Small intestine (tissue), 7 donors: Measurements from ENCODE around the gene PPOX. TPM values are rescaled to one million over a fixed set of nuclear protein-coding genes. Genes with fewer than 3 reads are reported as not detected.

Experiments used
- DNase-seq, 2 donors: peaks; one replicate each; pipeline versions ENCODE4 v3.0.0 to v3.0.0-alpha.2; 2013
- FAIRE-seq: peaks from 2 replicates; lab custom pipeline; 2012; peaks lifted over from hg19 to GRCh38; lab: Jason Lieb, UNC
- H3K27ac ChIP-seq, 3 donors: one replicate each; pipeline ENCODE4 v1.5.1; 2013; ENCODE audit warnings: low read length in 2 of 3, mild to moderate bottlenecking in 2 of 3, control low read depth in 1 of 3, inconsistent platforms in 1 of 3, low read depth in 1 of 3, moderate library complexity in 1 of 3
- H3K27me3 ChIP-seq, 3 donors: one replicate each; pipeline ENCODE4 v1.6.1; 2013; ENCODE audit warnings: low read length in 3 of 3, inconsistent platforms in 1 of 3; ENCODE audit not compliant: control insufficient read depth in 3 of 3, insufficient read depth in 3 of 3
- H3K36me3 ChIP-seq, 3 donors: one replicate each; pipeline ENCODE4 v1.6.1; 2013; ENCODE audit warnings: low read length in 3 of 3, inconsistent platforms in 1 of 3, low read depth in 1 of 3, mild to moderate bottlenecking in 1 of 3, moderate library complexity in 1 of 3; ENCODE audit not compliant: control insufficient read depth in 3 of 3, insufficient read depth in 2 of 3
- H3K4me1 ChIP-seq, 3 donors: one replicate each; pipeline ENCODE4 v1.6.1; 2013; ENCODE audit warnings: low read length in 2 of 3, inconsistent platforms in 1 of 3, low read depth in 1 of 3, mild to moderate bottlenecking in 1 of 3, moderate library complexity in 1 of 3; ENCODE audit not compliant: control insufficient read depth in 3 of 3, insufficient read depth in 2 of 3
- H3K4me3 ChIP-seq, 3 donors: one replicate each; pipeline ENCODE4 v1.5.1; 2013; ENCODE audit warnings: low read length in 3 of 3, control low read depth in 1 of 3, inconsistent platforms in 1 of 3, low read depth in 1 of 3, mild to moderate bottlenecking in 1 of 3, moderate library complexity in 1 of 3
- H3K9me3 ChIP-seq, 2 donors: one replicate each; pipeline ENCODE4 v1.6.1; 2013; ENCODE audit warnings: low read depth in 1 of 2, low read length in 1 of 2; ENCODE audit not compliant: control insufficient read depth in 2 of 2, insufficient read depth in 1 of 2
- WGBS, 3 donors: extraction: QIAGEN DNeasy Blood & Tissue Kit; methylation state at CpG; one replicate each; pipeline ENCODE4 v1.1.7; 2013; 5-methylcytosine and 5-hydroxymethylcytosine counted together
- polyA plus RNA-seq, 4 donors: library from polyadenylated mRNA; stranded (reverse) in 3 of 4; unstranded in 1 of 4; fragments of 200-250 nt in 3 of 4; fragments of 120-200 nt in 1 of 4; gene quantifications; one replicate each; pipeline versions ENCODE4 v1.2.1 to v1.2.3, GENCODE V29; 2013
- donor health status: healthy with polysubstance abuse.
- donor health status: control.
- donor health status: control.
- donor health status: Bipolar disorder and iron deficiency.
- donor health status: healthy.

Gene PPOX
- polyA plus RNA-seq, 4 donors = 12.6 to 51.9 (median 18.9) TPM

GRCh38 chr1:161193561-161194235 lies 27.5 kb downstream of the PPOX start:
- H3K27ac ChIP-seq = no peak overlapping the region
- H3K4me1 ChIP-seq = peaks cover 0 to 6% (median 3%) of the 10 kb centered on the region in 3 donors
- no peak for DNase-seq
- no peak overlapping the region for H3K4me3 ChIP-seq
- H3K27me3 ChIP-seq = peaks cover 0 to 4% (median 0%) of the 10 kb centered on the region in 3 donors
- no peak for FAIRE-seq
- no peaks in the 10 kb centered on the region for H3K9me3 ChIP-seq
- H3K36me3 ChIP-seq = peaks cover 0 to 13% (median 0%) of the 10 kb centered on the region in 3 donors
- WGBS, 3 donors = 79 to 92% (median 81%) methylated on average over 19 to 21 of the region's 21 CpGs

GRCh38 chr1:161195171-161195570 lies 28.9 kb downstream of the PPOX start:
- H3K4me3 ChIP-seq = no peak overlapping the region
- H3K9me3 ChIP-seq = no peaks in the 10 kb centered on the region
- peak overlapping the region in 1 of 3 donors; percentile 29 for H3K27ac ChIP-seq
- FAIRE-seq (no peak), DNase-seq (no peak)
- peaks cover 0 to 13% (median 0%) of the 10 kb centered on the region in 3 donors for H3K36me3 ChIP-seq
- 79 to 81% (median 80%) methylated on average over 4 of the region's 4 CpGs for WGBS, 3 donors
- peaks cover 0 to 16% (median 3%) of the 10 kb centered on the region in 3 donors for H3K4me1 ChIP-seq
- peaks cover 0 to 4% (median 0%) of the 10 kb centered on the region in 3 donors for H3K27me3 ChIP-seq

- DNase-seq = no peak
- no peak for FAIRE-seq
- Histone ChIP-seq H3K4me3 (no peak overlapping the region), H3K4me1 (peaks cover 0 to 25% (median 3%) of the 10 kb centered on the region in 3 donors), H3K27me3 (peaks cover 0 to 3% (median 0%) of the 10 kb centered on the region in 3 donors), H3K36me3 (peaks cover 0 to 10% (median 0%) of the 10 kb centered on the region in 3 donors), H3K27ac (peak overlapping the region in 2 of 3 donors; percentile 66 to 98), H3K9me3 (no peaks in the 10 kb centered on the region)
- 93 to 97% (median 95%) methylated on average over 7 of the region's 7 CpGs for WGBS, 3 donors
Measured at GRCh38 chr1:161196111-161196510, 29.9 kb downstream of the PPOX start.

- H3K4me3 ChIP-seq = peak overlapping the region in 1 of 3 donors; percentile 28
- peaks cover 0 to 5% (median 0%) of the 10 kb centered on the region in 3 donors for H3K36me3 ChIP-seq
- H3K27ac ChIP-seq = peak overlapping the region in 2 of 3 donors; percentile 66 to 98
- WGBS, 3 donors = 70 to 90% (median 86%) methylated on average over 27 of the region's 27 CpGs
- FAIRE-seq (no peak), DNase-seq (peak in 1 of 2 donors; percentile 28)
- H3K9me3 ChIP-seq = no peaks in the 10 kb centered on the region
- H3K27me3 ChIP-seq = no peaks in the 10 kb centered on the region
- H3K4me1 ChIP-seq = peaks cover 0 to 32% (median 7%) of the 10 kb centered on the region in 3 donors
Measured at GRCh38 chr1:161196521-161197451, 30.6 kb downstream of the PPOX start.

- DNase-seq = no peak
- Histone ChIP-seq H3K9me3 (no peaks in the 10 kb centered on the region), H3K4me3 (peak overlapping the region in 2 of 3 donors; percentile 7 to 28), H3K27me3 (no peaks in the 10 kb centered on the region), H3K4me1 (peaks cover 0 to 34% (median 7%) of the 10 kb centered on the region in 3 donors), H3K27ac (peak overlapping the region in 2 of 3 donors; percentile 66 to 98), H3K36me3 (peaks cover 0 to 2% (median 0%) of the 10 kb centered on the region in 3 donors)
- 57 to 84% (median 70%) methylated on average over 11 of the region's 11 CpGs for WGBS, 3 donors
- FAIRE-seq = no peak
Measured at GRCh38 chr1:161197560-161198193, 31.5 kb downstream of the PPOX start.

GRCh38 chr1:161198194-161198896 lies 32.1 kb downstream of the PPOX start:
- 22 to 45% (median 37%) methylated on average over 20 of the region's 20 CpGs for WGBS, 3 donors
- Histone ChIP-seq H3K4me3 (peak overlapping the region in 2 of 3 donors; percentile 7 to 28), H3K9me3 (no peaks in the 10 kb centered on the region), H3K27me3 (no peaks in the 10 kb centered on the region), H3K27ac (peak overlapping the region in 2 of 3 donors; percentile 38 to 98), H3K36me3 (peaks cover 0 to 4% (median 0%) of the 10 kb centered on the region in 3 donors), H3K4me1 (peaks cover 0 to 37% (median 10%) of the 10 kb centered on the region in 3 donors)
- DNase-seq (no peak), FAIRE-seq (no peak)

GRCh38 chr1:161198897-161199431 lies 32.7 kb downstream of the PPOX start, which contains the start of gene ADAMTS4:
Gene ADAMTS4, minus strand, starts transcription at chr1:161199054. Its CDS starts 427 bp downstream, at chr1:161198627.
- FAIRE-seq = no peak
- H3K27me3 ChIP-seq = no peaks in the 10 kb centered on the region
- H3K27ac ChIP-seq = peak within 1 kb of the TSS in 2 of 3 donors; percentile 94 to 98
- no peaks in the 10 kb centered on the region for H3K9me3 ChIP-seq
- H3K4me1 ChIP-seq = peaks cover 0 to 42% (median 12%) of the 10 kb centered on the region in 3 donors
- H3K36me3 ChIP-seq = peaks cover 0 to 9% (median 0%) of the 10 kb centered on the region in 3 donors
- DNase-seq = peak in 1 of 2 donors; percentile 46
- 53 to 75% (median 71%) methylated on average over 11 of the region's 11 CpGs for WGBS, 3 donors
- peak within 1 kb of the TSS in 2 of 3 donors; percentile 7 to 28 for H3K4me3 ChIP-seq
